Omental fat pad (tissue), 4 donors: ENCODE measurements around the gene CLIC3. TPM values are rescaled to one million over a fixed set of nuclear protein-coding genes. Genes with fewer than 3 reads are reported as not detected.

ENCODE experiments used
- ATAC-seq: fragments of 150-250 bp; one replicate; pipeline ENCODE4 v1.9.1; 2016; ENCODE audit warnings: mild to moderate bottlenecking, moderate library complexity; ENCODE audit not compliant: low FRiP score
- DNase-seq: peaks from one replicate; pipeline ENCODE4 v3.0.0-alpha.2; 2019; ENCODE audit warnings: low spot score
- total RNA-seq, 4 donors: library from RNA; depleted of rRNA; stranded (reverse); fragments of >200 nt; gene quantifications; one replicate each; pipeline ENCODE4 v1.1.0, GENCODE V29; 2016
- TF ChIP-seq, protein P1 (sequence below), 3 donors: fragments of 450-650 bp; IDR thresholded peaks; one replicate each; pipeline ENCODE4 v1.5.1; 2016 to 2017; ENCODE audit warnings: antibody characterized with exemption in 3 of 3, mild to moderate bottlenecking in 3 of 3, moderate library complexity in 2 of 3

CLIC3 gene
- total RNA-seq, 4 donors from 2014 or later, result 0.95 to 9.7 (median 4.7) TPM

DNA sequence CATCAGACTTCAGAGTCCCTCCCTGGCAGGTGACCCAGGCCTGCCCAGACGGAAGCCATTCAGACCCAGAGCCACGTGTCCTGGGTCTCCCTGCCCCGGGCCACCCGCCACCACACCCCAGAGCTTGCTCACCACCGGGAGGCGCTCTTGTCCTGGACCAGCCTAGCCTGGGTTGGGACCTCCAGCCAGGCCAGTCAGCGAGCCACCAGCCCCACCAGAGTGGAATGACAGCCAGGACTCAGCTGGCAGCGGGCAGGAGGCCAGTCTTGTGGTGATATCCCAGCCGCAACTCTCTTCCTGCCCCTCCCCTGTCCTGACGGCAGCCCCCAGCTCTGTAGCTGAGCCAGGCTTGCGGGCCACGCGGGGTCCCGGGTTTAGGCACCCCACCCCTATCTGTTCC lies 20.7 kb downstream of the CLIC3 start:
- TF ChIP-seq, protein P1, sequence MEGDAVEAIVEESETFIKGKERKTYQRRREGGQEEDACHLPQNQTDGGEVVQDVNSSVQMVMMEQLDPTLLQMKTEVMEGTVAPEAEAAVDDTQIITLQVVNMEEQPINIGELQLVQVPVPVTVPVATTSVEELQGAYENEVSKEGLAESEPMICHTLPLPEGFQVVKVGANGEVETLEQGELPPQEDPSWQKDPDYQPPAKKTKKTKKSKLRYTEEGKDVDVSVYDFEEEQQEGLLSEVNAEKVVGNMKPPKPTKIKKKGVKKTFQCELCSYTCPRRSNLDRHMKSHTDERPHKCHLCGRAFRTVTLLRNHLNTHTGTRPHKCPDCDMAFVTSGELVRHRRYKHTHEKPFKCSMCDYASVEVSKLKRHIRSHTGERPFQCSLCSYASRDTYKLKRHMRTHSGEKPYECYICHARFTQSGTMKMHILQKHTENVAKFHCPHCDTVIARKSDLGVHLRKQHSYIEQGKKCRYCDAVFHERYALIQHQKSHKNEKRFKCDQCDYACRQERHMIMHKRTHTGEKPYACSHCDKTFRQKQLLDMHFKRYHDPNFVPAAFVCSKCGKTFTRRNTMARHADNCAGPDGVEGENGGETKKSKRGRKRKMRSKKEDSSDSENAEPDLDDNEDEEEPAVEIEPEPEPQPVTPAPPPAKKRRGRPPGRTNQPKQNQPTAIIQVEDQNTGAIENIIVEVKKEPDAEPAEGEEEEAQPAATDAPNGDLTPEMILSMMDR (IDR thresholded peaks at IDR 0.05), result no peak

DNA sequence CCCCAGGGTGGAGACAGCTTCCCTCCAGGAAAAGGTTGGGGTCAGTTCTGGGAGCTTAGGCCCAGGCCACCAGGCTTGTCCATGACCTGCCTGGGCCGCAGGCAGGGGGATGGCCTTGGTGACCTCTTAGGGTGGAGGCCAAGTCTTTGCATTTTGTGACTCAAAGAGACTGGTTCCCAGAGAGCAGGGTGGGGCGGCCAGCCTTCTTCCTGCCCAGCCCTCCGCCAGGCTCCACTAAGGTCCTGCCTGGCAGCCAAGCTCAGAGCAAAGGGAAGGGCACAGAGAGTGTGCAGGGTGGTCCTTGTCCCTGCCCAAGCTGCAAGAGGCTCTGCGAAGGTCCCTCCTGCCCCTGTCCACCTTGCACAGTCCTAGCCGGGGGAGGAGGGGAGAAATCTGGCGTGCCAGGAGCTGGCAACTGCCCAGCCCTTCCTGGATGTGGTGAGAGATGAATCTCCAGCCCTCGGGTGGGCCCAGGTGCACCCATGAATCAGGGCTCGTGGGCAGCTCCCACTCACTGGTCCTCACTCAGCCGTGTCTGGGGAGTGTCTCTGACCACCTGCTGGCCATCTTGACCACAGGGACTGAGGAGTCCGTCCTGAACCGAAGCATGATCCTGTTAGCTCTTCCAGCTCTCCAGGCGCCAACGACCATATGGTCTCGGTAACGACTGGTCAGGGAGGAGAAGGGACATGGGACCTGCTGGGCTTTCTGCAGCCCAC lies 21.4 kb downstream of the CLIC3 start:
- ATAC-seq (no peak), DNase-seq (no peak)
- TF ChIP-seq, protein P1 (IDR thresholded peaks at IDR 0.05), result no peak

More for the DNA sequence above, 20.7 kb downstream of the CLIC3 start:
- DNase-seq (no peak), ATAC-seq (no peak)

DNA sequence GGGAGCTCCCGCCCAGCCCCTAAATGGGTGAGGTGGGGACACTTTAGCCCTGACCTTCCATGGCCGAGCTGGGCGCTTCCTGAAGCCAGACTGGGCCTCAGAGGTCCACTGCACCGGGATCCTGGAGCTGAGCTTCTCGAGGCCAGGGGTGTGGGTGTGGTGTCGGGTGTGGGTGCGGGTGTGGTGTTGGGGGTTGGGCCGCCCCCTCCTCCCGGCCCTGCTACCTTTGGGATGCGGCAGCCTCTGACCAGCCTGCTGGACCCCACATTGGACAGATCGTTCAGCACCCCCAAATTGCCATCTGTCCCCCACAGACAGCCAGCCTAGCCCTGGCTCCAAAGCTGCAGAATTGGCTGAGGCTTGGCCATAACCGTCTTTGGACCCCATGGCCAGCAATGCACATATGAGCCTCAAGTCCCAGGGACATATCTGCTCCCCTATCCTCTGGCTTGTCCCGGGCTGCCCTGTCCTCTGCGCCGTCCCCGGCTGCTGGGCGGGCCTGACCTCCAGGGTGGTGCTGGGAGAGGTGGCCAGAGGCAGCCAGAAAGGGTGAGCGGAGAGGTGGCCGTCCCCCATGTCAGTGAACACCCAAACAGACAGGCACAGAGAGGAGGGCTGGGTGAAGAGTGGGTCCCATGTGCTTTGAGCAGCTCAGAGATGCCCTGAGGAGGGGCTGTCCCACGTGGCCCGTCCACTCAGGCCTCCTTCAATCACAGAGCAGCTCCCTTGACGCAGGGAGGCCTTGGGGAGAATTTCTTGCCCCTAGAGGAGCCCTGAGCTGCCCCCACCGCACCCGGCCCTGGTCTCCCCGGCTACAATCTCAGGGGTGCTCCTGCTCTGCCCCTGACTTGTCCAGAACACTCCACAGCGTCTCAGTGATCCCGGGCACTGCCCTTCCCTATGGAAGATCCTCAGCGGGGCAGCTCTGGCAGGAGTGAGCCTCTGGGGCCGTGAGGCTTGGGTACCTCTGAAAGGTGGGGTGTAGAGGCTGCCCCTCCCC lies 22.4 kb downstream of the CLIC3 start:
- TF ChIP-seq, protein P1 (IDR thresholded peaks at IDR 0.05), result no peak
- ATAC-seq, result no peak
- no peak for DNase-seq

DNA sequence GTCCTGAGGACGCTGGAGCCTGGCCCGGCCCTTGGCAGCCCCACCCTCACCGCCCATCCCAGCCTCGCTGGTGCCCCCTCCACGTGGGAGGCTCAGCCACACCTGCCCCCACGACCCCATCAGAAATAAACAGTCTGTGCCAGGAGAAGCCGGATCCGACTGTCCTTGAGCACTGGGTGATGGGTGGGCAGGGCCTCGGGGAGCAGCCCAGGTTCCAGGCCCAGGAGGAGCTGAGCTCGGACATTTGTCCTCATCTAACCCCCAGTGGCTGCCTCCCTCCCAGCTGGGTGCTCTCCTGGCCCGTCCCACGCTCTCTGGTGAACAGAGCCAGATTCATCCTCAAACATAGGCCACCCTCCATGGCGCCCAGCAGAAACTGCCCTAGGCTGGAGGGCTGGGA lies 23.6 kb downstream of the CLIC3 start:
- no peak for ATAC-seq

DNA sequence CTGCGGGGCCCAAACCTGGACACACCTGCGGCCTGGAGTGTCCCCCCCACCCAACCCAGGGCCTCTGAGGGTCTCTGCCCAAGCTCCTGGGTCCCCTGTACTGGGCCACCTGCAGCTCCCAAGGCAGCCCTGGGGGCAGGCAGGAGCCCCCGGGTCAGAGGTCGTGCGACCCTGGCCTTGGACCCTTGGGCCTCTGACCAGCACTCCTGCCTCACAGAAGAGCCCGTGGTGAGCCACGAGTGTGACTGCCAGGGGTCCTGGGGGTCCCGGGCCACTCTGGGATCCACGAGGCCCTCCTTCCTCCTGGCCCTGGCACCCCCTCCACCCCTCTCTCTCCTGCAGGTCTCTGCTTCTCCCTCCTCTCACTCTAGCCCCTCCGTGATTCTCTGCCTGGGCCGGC lies 24.0 kb downstream of the CLIC3 start:
- ATAC-seq (no peak), DNase-seq (no peak)
- TF ChIP-seq, protein P1 (IDR thresholded peaks at IDR 0.05), result no peak

More for the DNA sequence above, 23.6 kb downstream of the CLIC3 start:
- TF ChIP-seq, protein P1 (IDR thresholded peaks at IDR 0.05), result no peak
- DNase-seq, result no peak

DNA sequence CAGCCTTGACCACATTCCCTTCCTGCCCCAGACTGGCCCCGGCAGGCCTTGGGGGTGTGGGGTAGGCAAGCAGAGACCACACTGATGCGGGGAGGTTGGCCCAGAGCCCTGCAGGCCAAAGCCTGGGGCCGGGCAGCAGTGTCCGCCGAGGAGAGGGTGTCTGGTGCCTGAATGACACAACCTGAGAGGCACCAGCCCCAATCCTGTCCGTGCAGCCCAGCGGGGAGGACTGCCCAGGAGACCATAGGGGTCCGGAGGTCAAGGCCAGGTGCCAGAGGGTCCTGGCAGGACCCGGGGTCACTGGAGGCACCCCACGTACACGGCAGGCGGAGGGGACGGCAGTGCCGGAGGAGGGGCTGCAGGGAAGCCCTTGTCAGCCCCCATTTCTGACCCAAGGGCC lies 24.6 kb downstream of the CLIC3 start:
- ATAC-seq (no peak), DNase-seq (no peak)
- TF ChIP-seq, protein P1 (IDR thresholded peaks at IDR 0.05), result no peak
